ENCODE data around the gene ZNF621.

The ZNF621 gene

DNA sequence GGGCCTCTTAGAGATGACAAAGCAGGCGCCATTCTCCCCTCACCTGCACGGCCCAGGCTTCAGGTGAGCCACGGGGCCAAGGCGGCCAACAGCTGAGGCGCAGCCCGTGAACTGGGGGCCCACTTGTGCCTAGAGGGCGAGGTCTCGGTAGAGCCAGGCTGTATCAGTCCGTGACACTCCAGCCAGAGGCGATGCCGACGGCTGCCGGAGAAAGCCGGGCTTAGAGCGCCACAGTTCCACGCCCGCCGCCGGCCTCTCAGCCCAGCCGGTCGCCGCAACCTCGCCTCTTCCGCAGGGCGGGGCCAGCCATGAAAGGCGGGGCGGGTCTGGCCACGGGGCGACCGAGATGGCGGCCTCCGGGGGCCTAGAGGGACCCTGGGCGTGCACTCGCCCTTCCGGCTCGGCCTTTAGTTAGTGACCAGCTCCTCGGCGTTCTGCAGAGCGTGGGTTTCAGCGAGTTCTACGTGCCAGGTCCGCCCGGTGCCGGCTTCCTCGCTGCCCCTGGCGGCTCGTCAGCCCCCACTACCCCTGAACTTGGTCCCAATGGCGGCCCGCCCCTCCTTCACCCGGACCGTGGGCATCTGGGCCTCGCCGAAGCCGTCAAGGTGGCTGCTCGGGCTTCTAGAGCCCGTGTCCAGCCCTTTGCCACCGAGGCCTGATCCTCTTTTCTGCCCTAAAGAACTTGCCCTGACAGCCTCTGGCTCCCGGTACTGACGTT lies at the start of gene ZNF621:
TSS of gene ZNF621 (plus strand) at position 393 of the 718 bp plus-strand sequence. CDS start 881 bp downstream, outside the sequence.
- DNase-seq (ENCODE audit: low read depth) = peak; percentile 61

DNA sequence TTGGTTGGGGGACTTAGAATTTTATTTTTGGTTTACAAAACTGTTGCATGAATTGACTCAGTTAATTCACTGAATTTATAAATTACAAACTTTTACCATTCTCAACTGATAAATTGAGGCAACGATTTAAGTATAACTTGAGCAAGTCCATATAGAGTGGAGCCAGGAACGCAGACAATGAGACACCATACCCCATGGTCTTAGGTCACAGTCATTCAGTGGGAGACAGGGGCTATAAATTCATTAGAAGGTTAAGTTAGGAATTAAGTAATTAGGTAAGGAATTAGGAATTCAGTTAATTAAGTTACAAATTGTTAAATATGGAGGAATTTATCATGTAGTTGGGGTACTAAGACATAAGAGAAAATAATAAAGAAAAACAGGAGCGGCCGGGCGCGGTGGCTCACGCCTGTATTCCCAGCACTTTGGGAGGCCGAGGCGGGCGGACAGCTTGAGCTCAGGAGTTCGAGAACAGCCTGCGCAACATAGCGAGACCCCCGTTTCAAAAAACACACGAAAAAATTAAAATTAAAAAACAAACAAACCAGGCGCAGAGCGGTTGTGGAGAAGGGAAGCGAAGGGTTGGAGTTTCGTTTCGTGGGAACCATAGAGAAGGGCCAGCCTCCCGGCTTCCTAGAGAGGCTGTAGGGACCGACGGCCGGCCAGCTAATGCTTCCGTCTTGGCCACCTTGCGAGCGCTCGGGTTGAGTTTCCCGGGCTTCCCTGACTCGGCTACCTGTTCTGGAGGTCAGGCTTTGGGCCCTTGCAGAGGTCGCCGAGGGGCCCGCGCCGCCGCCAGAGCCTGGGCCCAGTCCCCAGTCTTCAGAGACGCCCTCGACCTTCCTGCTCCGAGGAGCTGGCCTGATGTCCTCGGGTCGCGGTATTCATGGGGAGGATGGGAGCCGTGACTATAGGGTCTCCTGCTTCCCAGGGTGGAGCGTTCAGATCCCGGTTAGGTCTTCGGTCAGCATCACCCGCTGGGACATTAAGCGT lies 48.0 kb upstream of the ZNF621 start, which contains the start of gene ZNF619:
TSS of gene ZNF619 (plus strand) at position 645 of the 993 bp plus-strand sequence. CDS start 858 bp downstream, outside the sequence.
- DNase-seq (ENCODE audit: low read depth) = peak; percentile 37

- DNase-seq (ENCODE audit: low read depth) = no peak
Observed at GRCh38 chr3:40477666-40478065, 47.1 kb upstream of the ZNF621 start.

DNA sequence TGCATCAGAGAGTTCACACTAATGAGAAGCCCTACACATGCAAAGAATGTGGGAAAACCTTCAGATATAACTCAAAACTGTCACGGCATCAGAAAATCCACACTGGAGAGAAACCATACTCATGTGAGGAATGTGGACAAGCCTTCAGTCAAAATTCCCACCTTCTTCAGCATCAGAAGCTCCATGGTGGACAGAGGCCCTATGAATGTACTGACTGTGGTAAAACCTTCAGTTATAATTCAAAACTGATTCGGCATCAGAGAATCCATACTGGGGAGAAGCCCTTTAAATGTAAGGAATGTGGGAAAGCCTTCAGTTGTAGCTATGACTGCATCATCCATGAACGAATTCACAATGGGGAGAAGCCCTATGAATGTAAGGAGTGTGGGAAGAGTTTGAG lies 37.6 kb upstream of the ZNF621 start:
- DNase-seq (ENCODE audit: low read depth) = no peak

GRCh38 chr3:40490916-40491315 lies 33.8 kb upstream of the ZNF621 start:
- DNase-seq (ENCODE audit: low read depth) = peak; percentile 32

GRCh38 chr3:40494698-40495097 lies 30.1 kb upstream of the ZNF621 start:
- DNase-seq (ENCODE audit: low read depth) = peak; percentile 12

DNA sequence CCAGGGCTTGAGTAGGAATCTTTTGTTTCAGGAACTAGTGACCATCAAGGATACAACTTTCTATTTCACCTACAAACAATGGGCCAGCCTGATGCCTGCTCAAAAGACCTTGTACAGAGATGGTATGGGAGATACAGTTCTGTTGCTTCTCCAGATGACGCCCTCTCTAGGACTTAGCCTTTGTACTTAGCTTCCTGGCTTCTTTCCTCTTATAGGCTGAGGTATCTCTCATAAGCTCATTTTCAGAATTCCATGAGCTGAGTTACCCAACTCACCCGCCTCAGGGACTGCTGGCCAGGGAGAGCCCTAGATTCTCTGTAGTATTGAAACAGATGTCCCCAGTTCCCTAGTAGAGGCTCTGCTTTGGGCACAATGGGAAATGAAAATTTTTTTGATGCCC lies 27.5 kb upstream of the ZNF621 start:
- DNase-seq (ENCODE audit: low read depth) = no peak

DNA sequence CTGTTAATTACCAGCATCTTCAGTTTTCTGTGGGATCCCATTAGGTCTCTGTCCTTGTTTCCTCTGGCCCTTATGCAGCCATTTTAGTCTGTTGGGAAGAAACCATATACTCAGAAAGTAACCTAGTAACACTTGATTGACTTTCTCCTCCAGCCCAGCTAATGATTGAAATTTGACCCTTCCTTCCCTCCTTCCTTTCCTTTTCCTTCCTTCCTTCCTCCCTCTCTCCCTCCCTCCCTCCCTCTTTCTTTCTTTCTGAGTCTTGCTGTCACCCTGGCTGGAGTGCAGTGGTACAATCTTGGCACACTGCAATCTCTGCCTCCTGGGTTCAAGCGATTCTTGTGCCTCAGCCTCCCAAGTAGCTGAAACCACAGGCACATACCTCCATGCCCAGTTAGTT lies 24.8 kb upstream of the ZNF621 start:
- DNase-seq (ENCODE audit: low read depth) = no peak

GRCh38 chr3:40502034-40502433 lies 22.7 kb upstream of the ZNF621 start:
- no peak for DNase-seq (ENCODE audit: low read depth)

- DNase-seq (ENCODE audit: low read depth) = peak; percentile 64
Observed at GRCh38 chr3:40504636-40505430, 19.9 kb upstream of the ZNF621 start.

DNA sequence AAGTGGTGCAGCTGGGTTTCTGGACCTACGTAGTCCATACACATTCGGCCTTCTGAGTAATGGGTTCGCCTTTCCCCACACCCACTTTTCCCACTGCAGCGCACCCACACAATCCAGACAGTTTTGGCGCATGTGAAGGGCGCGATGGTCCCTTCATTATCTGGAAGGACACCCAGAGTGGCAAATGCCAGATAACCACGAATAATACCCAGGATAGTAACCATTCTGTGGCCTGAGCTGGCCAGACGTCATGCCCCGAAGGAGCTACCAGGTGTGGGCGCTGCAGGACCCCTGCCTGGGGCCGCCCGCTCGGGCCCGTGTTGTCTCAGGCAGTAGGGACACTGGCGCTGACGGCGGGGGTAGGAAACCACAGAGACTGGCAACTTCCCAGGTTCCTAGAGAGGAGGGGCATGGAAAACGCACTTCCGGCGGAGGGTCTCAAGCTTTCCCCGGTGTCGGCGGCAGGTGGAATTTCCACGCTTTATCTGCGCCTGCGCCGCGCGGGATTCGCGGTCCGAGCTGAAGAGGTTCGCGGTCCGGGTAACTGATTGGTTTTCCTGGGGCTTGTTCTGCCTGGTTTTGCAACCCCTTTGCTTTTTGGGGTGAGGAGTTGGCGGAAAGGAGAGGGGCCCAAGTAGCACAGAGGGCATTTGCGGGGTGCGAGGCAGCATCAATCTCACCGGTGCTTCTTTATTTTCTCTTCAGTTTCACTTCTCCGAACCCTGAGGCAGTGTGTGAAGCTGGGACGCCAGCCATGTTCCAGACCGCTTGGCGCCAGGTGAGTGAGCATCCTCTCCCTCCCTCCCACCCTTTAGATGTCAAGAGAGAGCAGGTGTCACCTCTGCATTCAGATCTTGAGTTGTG lies 18.9 kb upstream of the ZNF621 start, which contains the start of gene ZNF620:
TSS of gene ZNF620 (plus strand) at position 441 of the 864 bp plus-strand sequence. CDS start at position 755, 314 bp downstream.
- DNase-seq (ENCODE audit: low read depth) = no peak

DNA sequence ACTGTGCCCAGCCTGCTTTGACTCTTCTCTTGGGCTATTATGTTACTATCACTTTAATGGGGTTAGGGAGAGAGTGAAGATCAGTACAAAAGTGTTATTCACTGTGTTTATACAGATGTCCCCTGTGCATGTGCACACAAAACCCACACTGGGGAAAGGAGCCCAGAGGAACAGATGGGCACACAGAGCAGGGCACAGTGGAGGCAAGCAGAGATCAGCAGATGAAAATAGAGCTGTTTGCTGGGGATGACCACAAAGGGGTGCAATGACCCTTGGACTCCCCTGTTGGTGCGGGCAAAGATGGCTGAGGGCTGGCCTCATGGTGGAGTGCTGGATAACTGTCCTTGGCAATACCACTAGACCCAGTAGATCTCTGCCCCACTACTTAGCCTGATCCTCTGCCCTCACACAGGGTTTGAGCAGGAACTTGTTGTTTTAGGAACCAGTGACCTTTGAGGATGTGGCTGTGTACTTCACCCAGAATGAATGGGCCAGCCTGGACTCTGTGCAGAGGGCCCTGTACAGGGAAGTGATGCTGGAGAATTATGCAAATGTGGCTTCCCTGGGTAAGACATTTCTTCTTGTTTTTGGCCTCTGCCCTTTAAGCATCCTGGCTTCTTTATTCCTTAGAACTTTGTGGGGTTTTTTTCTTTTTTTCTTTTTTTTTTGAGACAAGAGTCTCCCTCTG lies 13.6 kb upstream of the ZNF621 start:
- no peak for DNase-seq (ENCODE audit: low read depth)

GRCh38 chr3:40516201-40516600 lies 8.6 kb upstream of the ZNF621 start:
- no peak for DNase-seq (ENCODE audit: low read depth)

DNA sequence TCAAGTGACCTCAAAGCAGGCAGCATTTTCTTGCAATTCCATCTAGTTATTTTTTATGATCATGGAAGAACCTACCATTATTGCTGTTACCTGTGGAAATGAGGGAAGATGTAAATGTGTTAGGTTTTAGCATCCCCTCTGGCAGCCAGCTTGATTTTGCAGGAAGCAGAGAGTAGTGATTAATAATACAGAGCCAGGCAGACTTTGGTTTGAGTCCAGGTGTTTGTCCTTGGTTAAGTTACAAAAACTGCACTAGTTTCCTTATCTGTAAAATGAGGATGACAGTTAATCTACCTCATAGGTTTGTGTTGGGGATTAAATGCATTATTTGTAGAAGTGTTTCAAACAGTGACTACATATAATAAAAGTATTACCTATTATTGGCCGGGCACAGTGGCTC lies 6.7 kb upstream of the ZNF621 start:
- no peak for DNase-seq (ENCODE audit: low read depth)

GRCh38 chr3:40518848-40519247 lies 5.9 kb upstream of the ZNF621 start:
- no peak for DNase-seq (ENCODE audit: low read depth)

GRCh38 chr3:40521254-40521653 lies 3.5 kb upstream of the ZNF621 start:
- no peak for DNase-seq (ENCODE audit: low read depth)

DNA sequence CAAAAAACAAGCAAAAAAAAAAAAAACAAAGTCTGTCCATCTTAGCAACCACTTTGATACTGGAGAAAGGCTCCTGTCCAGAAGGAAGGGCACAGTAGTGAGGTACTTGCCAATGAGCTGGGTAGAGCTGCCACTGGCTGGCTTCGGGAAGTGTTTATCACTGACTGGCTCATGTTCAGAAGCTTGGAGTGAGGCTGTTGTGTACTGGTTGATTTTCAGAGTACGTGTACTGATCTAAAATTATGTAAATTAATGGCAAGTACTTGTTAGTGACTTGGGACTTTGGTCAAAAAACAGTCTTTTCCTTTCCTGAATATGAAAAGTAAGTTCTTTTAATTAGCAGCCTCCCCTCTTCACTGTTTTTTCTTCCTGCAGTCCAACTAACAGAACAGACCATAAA lies 979 bp upstream of the ZNF621 start:
- no peak for DNase-seq (ENCODE audit: low read depth)

- no peak for DNase-seq (ENCODE audit: low read depth)
Observed at GRCh38 chr3:40524222-40524567, 565 bp upstream of the ZNF621 start.

DNA sequence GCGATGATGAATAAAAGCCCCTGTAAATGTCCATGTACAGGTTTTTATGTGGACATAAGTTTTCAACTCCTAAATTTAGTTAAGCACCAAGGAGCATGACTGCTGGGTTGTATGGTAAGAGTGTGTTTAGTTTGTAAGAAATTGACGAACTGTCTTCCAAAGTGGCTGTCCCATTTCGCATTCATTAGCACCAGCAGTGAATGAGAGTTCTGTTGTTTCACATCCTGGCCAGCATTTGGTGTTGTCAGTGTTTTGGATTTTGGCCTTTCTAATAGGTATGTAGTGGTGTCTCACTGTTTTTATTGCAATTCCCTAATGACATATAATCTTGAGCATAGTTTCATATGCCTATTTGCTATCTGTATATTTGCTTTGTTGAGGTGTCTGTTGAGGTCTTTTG lies 3.7 kb downstream of the ZNF621 start:
- DNase-seq (ENCODE audit: low read depth) = no peak

DNA sequence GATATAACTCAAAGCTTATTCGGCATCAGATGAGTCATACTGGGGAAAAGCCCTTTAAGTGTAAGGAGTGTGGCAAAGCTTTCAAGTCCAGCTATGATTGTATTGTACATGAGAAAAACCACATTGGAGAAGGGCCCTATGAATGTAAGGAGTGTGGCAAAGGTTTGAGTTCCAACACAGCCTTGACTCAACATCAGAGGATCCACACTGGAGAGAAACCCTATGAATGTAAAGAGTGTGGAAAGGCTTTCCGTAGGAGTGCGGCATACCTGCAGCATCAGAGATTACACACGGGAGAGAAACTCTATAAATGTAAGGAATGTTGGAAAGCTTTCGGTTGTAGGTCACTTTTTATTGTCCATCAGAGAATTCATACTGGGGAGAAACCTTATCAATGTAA lies 7.5 kb downstream of the ZNF621 start:
- no peak for DNase-seq (ENCODE audit: low read depth)

Measured in fibroblast of the conjunctiva (primary cell).